Fibroblast of lung (primary cell): ENCODE results near the gene NUP210.

Experiments
- CTCF ChIP-seq, 2 donors: IDR thresholded peaks in 1 of 2; conservative IDR thresholded peaks in 1 of 2; 1 replicate in 1 of 2; 2 replicates in 1 of 2; pipeline ENCODE4 v1.5.1; 2011 to 2012; ENCODE audit warnings: low read length in 2 of 2, control low read depth in 1 of 2, inconsistent platforms in 1 of 2, low read depth in 1 of 2, mild to moderate bottlenecking in 1 of 2
- EZH2 ChIP-seq: IDR thresholded peaks from 2 replicates; pipeline ENCODE4 v1.5.1; 2012; ENCODE audit warnings: low read length, control low read depth, mild to moderate bottlenecking; ENCODE audit errors: missing control alignments

GRCh38 chr3:13388816-13389215 is 31.3 kb downstream of the NUP210 start:
- no peak for TF ChIP-seq CTCF (conservative IDR thresholded peaks at IDR 0.05 in 1 of 2, IDR thresholded peaks at IDR 0.05 in 1 of 2; ENCODE audit: low read depth in 1 of 2, low read length in 2 of 2)
- TF ChIP-seq EZH2, result no peak
